ENCODE results near the gene MEGF10.
"Not testable (repeated sequence)": the region's sequence is repeated elsewhere in the genome, so short reads cannot be mapped to it uniquely, and the experiment has no call there.

MEGF10 gene

GRCh38 chr5:127307868-127308267 is 17.3 kb downstream of the MEGF10 start:
- Mint-ChIP-seq H3K27ac (no peak overlapping the region), H3K27me3 (ENCODE audit: low read depth) (peaks cover 13% of the 10 kb centered on the region), H3K4me3 (no peak overlapping the region), H3K4me1 (ENCODE audit: low read depth) (no peaks in the 10 kb centered on the region), H3K9me3 (peaks cover 5% of the 10 kb centered on the region), H3K36me3 (ENCODE audit: low read depth) (no peaks in the 10 kb centered on the region)
- DNase-seq (ENCODE audit: low spot score): no peak

DNA sequence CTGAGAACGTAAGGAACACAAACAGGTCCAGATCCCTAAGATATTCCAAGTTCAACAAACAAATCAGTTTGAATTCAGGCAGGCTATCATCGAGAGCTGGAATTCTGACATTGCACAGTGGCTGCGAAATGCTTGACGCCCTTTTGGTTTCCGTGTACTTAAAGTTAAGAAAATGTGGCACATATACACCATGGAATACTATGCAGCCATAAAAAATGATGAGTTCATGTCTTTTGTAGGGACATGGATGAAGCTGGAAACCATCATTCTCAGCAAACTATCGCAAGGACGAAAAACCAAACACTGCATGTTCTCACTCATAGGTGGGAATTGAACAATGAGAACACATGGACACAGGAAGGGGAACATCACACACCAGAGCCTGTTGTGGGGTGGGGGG is 17.7 kb downstream of the MEGF10 start:
- not testable (repeated sequence) for H3K27ac Mint-ChIP-seq; H3K9me3 Mint-ChIP-seq; H3K4me1 Mint-ChIP-seq (ENCODE audit: low read depth); H3K36me3 Mint-ChIP-seq (ENCODE audit: low read depth); H3K4me3 Mint-ChIP-seq; DNase-seq (ENCODE audit: low spot score)
- H3K27me3 Mint-ChIP-seq (ENCODE audit: low read depth): peaks cover 16% of the 10 kb centered on the region

- no peak overlapping the region for H3K27ac Mint-ChIP-seq
- peaks cover 18% of the 10 kb centered on the region for H3K27me3 Mint-ChIP-seq (ENCODE audit: low read depth)
- H3K9me3 Mint-ChIP-seq: peaks cover 5% of the 10 kb centered on the region
- H3K4me1 Mint-ChIP-seq (ENCODE audit: low read depth): no peaks in the 10 kb centered on the region
- no peak for DNase-seq (ENCODE audit: low spot score)
- H3K36me3 Mint-ChIP-seq (ENCODE audit: low read depth): no peaks in the 10 kb centered on the region
- no peak overlapping the region for H3K4me3 Mint-ChIP-seq
Measured at GRCh38 chr5:127308945-127309344, 18.3 kb downstream of the MEGF10 start.

- peaks cover 20% of the 10 kb centered on the region for H3K27me3 Mint-ChIP-seq (ENCODE audit: low read depth)
- peaks cover 5% of the 10 kb centered on the region for H3K9me3 Mint-ChIP-seq
- no peak overlapping the region for H3K4me3 Mint-ChIP-seq
- DNase-seq (ENCODE audit: low spot score): no peak
- H3K36me3 Mint-ChIP-seq (ENCODE audit: low read depth): no peaks in the 10 kb centered on the region
- H3K27ac Mint-ChIP-seq: no peak overlapping the region
- H3K4me1 Mint-ChIP-seq (ENCODE audit: low read depth): no peaks in the 10 kb centered on the region
Measured at GRCh38 chr5:127311349-127311748, 20.8 kb downstream of the MEGF10 start.

DNA sequence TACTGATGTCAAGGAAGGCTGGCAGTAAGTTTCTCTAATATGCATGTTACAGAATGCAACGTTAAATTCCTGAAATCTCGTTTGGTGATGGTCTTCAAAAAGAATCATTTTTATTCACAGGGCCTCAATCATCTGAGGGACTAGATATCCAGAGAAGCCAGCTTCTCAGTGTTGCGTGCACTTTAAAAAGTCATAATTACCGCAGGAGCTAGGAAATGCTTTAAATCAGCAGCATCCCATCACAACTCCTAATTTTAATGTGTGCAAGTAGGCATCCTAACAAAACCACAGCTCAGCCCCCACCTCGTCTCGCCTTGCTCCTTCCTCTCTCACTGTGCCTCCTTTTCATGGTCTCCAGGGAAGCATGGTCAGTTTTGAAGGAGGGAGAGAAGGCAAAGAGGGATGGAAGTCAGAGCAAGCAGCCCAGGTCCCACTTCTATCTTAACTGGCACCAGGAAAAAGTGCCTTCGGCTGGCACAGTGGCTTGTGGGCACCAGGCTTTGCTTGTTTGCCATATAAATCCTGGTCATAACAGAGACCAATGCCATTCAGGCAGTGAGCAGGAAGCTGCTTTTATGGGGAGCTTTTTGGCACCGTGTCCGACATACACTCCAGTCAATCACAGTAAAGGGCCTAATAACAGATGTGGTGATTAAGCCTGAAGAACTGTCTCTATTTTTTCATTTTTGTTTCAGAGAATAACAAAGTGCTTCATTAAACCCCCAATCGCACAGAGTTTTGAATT is 21.4 kb downstream of the MEGF10 start:
- Mint-ChIP-seq H3K27ac (no peak overlapping the region), H3K27me3 (ENCODE audit: low read depth) (peaks cover 25% of the 10 kb centered on the region), H3K9me3 (peaks cover 5% of the 10 kb centered on the region), H3K4me3 (no peak overlapping the region), H3K36me3 (ENCODE audit: low read depth) (no peaks in the 10 kb centered on the region), H3K4me1 (ENCODE audit: low read depth) (no peaks in the 10 kb centered on the region)
- no peak for DNase-seq (ENCODE audit: low spot score)

DNA sequence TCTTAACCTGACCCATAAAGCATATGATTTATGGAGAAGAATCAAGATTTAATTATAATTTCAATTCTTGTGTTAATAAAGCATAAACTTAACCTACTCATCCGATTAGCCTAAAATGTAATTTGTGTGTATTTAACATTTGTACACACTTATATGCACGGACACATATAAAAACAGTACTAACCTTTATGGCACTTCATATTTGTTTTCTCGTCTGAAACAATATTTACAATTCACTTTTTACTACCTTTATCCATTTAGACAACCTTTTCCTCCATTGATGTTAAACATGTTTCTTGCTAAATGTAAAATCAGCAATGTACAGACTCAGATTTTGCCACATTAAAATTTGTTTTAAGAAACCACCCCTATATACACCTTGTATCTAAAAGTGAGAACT is 22.8 kb downstream of the MEGF10 start:
- no peak overlapping the region for H3K4me3 Mint-ChIP-seq
- no peaks in the 10 kb centered on the region for H3K36me3 Mint-ChIP-seq (ENCODE audit: low read depth)
- H3K27me3 Mint-ChIP-seq (ENCODE audit: low read depth): peaks cover 25% of the 10 kb centered on the region
- no peaks in the 10 kb centered on the region for H3K4me1 Mint-ChIP-seq (ENCODE audit: low read depth)
- no peaks in the 10 kb centered on the region for H3K9me3 Mint-ChIP-seq
- H3K27ac Mint-ChIP-seq: no peak overlapping the region
- DNase-seq (ENCODE audit: low spot score): no peak

GRCh38 chr5:127313847-127314473 is 23.4 kb downstream of the MEGF10 start:
- DNase-seq (ENCODE audit: low spot score): peak; percentile 34
- Mint-ChIP-seq H3K9me3 (no peaks in the 10 kb centered on the region), H3K36me3 (ENCODE audit: low read depth) (no peaks in the 10 kb centered on the region), H3K27ac (no peak overlapping the region), H3K4me3 (no peak overlapping the region), H3K27me3 (ENCODE audit: low read depth) (peaks cover 28% of the 10 kb centered on the region), H3K4me1 (ENCODE audit: low read depth) (no peaks in the 10 kb centered on the region)

DNA sequence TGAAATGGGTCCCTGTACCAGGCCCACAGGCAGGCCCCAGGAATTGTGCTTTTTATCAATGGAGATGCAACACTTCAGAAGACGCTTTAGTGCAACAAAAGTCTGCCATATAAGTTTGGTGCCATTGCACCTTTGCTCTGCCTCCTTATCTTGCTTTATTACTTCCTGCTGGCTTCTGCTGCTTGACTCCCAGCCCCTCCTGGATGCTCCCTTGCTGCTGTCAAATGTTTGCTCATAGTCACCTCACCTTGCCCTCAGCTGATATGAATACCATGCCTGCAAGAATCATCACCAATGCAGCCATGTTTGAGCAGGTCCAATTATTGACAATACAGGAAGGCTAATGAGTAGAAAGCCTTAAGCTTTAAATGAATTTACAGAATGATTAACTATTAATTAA is 25.4 kb downstream of the MEGF10 start:
- DNase-seq (ENCODE audit: low spot score): no peak

DNA sequence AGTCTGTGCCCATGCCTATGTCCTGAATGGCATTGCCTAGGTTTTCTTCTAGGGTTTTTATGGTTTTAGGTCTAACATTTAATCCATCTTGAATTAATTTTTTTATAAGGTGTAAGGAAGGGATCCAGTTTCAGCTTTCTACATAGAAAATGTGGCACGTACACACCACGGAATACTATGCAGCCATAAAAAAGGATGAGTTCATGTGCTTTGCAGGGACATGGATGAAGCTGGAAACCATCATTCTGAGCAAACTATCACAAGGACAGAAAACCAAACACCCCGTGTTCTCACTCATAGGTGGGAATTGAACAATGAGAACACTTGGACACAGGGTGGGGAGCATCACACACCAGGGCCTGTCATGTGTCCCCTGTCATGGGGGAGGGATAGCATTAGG is 26.8 kb downstream of the MEGF10 start:
- peaks cover 20% of the 10 kb centered on the region for H3K27me3 Mint-ChIP-seq (ENCODE audit: low read depth)
- H3K36me3 Mint-ChIP-seq (ENCODE audit: low read depth); H3K27ac Mint-ChIP-seq; H3K4me3 Mint-ChIP-seq; H3K9me3 Mint-ChIP-seq; H3K4me1 Mint-ChIP-seq (ENCODE audit: low read depth); DNase-seq (ENCODE audit: low spot score): not testable (repeated sequence)

More for the DNA sequence above, 25.4 kb downstream of the MEGF10 start:
- Mint-ChIP-seq H3K9me3 (no peaks in the 10 kb centered on the region), H3K27ac (no peak overlapping the region), H3K4me1 (ENCODE audit: low read depth) (peaks cover 7% of the 10 kb centered on the region), H3K36me3 (ENCODE audit: low read depth) (no peaks in the 10 kb centered on the region), H3K4me3 (no peak overlapping the region), H3K27me3 (ENCODE audit: low read depth) (peaks cover 16% of the 10 kb centered on the region)

DNA sequence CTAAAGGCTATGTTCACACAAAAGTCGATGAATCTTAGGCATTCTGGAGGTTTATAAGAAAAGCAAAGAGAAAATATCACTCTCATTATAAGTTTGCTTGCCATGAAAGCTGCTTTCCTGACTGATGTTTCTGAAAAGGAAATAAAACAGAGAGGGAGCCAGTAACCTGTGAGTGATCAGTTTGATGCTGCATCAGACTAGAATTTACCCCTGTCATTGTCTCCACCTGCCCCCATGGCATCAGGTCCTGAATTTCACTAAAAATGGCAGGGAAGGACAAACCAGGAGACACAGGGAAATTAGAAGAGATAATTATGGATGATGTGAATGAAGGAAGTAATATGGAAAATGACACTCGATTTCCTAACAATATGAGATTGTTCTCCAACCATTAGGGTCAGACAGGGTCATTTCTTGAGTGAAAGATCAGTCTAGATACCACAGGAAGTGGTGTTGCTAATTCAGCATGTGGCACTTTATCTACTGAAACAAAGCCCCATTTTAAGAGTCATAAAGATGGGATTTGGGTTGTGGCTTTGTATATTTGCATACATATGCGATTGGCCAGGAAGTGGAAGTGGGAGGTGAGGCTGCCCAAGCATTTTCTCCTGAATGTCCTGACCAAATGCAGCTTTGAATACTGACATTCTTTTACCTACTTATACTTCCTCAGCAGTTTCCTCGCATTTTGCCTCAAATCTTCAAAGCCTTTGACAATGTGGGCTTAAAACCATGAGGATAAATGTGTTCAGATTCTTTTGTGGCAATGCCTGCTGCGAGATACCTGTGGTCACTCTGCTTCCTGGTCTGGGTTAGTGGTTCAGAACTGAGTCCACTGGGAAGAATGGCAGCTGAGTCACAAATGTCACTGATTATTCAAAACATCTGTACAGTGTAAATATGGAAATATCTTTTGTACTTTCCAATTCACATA is 29.7 kb downstream of the MEGF10 start:
- no peaks in the 10 kb centered on the region for H3K9me3 Mint-ChIP-seq
- H3K4me3 Mint-ChIP-seq: no peak overlapping the region
- H3K4me1 Mint-ChIP-seq (ENCODE audit: low read depth): peaks cover 7% of the 10 kb centered on the region
- DNase-seq (ENCODE audit: low spot score): peak; percentile 17
- no peaks in the 10 kb centered on the region for H3K36me3 Mint-ChIP-seq (ENCODE audit: low read depth)
- H3K27ac Mint-ChIP-seq: no peak overlapping the region
- H3K27me3 Mint-ChIP-seq (ENCODE audit: low read depth): peaks cover 14% of the 10 kb centered on the region

DNA sequence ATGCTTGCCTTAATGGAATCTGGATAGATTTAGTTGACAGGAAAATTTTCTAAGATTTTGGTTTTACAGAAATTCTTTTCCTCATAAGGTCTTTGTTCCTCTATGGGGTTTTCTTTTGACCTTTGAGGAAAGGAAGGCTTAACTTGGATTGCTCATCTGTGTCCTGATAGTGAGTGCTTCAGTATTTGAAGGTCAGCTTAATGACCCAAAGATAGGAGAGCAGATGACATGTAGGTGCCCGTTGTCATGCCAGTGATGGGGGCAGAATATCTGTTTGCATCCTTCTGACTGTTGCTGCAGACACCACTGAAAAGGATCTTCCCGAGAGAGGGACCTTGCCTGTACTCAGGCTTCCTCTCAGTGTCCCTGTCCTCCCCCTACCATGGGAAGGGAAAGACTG is 30.9 kb downstream of the MEGF10 start:
- no peak overlapping the region for H3K4me3 Mint-ChIP-seq
- no peak overlapping the region for H3K27ac Mint-ChIP-seq
- no peaks in the 10 kb centered on the region for H3K9me3 Mint-ChIP-seq
- H3K4me1 Mint-ChIP-seq (ENCODE audit: low read depth): peaks cover 7% of the 10 kb centered on the region
- peaks cover 12% of the 10 kb centered on the region for H3K27me3 Mint-ChIP-seq (ENCODE audit: low read depth)
- no peaks in the 10 kb centered on the region for H3K36me3 Mint-ChIP-seq (ENCODE audit: low read depth)
- no peak for DNase-seq (ENCODE audit: low spot score)

- H3K4me3 Mint-ChIP-seq: no peak overlapping the region
- H3K36me3 Mint-ChIP-seq (ENCODE audit: low read depth): no peaks in the 10 kb centered on the region
- H3K27me3 Mint-ChIP-seq (ENCODE audit: low read depth): peaks cover 7% of the 10 kb centered on the region
- DNase-seq (ENCODE audit: low spot score): no peak
- no peak overlapping the region for H3K27ac Mint-ChIP-seq
- H3K9me3 Mint-ChIP-seq: no peaks in the 10 kb centered on the region
- peaks cover 7% of the 10 kb centered on the region for H3K4me1 Mint-ChIP-seq (ENCODE audit: low read depth)
Measured at GRCh38 chr5:127322403-127322802, 31.8 kb downstream of the MEGF10 start.

DNA sequence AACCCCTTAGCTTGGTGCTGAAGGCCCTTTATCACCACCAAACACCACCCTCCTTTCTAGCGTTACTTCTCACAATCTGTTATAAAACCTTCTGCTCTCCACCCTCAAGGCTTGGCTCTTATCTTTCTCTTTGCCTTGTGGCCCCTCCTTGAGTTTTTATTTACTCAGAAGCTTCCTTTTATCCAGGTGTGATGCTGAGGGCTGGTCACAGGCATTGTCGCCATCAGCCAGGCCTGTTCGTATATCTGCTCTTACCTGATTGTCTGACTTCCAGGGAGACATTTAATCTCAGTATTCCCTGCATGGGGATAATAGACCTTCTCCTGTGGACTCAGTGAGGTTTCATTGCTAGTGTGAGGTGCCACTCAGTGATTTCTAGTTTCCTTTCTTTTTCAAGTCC is 34.2 kb downstream of the MEGF10 start:
- DNase-seq (ENCODE audit: low spot score): no peak
- Mint-ChIP-seq H3K9me3 (no peaks in the 10 kb centered on the region), H3K27me3 (ENCODE audit: low read depth) (peaks cover 4% of the 10 kb centered on the region), H3K4me3 (no peak overlapping the region), H3K4me1 (ENCODE audit: low read depth) (peaks cover 7% of the 10 kb centered on the region), H3K36me3 (ENCODE audit: low read depth) (no peaks in the 10 kb centered on the region), H3K27ac (no peak overlapping the region)

DNA sequence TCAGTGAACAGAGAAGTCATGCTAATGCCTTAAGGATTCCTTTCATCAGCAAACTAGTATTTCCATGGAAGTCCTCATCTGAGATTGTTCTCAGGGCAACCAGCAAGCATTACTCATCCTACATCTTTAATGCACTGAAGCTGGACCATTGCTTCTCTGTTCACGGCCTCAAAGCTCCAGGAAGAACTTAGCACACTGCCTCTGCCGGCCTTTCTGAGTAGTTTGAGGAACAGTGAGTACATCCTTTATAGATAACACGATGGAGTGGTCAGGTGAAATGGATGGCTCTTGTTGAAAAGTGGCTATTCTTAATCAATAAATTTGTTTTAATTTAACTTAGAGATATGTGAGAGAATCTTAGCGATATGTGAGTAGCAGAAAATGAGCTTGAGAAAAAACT is 35.8 kb downstream of the MEGF10 start:
- peaks cover 13% of the 10 kb centered on the region for H3K27me3 Mint-ChIP-seq (ENCODE audit: low read depth)
- no peak overlapping the region for H3K27ac Mint-ChIP-seq
- no peak for DNase-seq (ENCODE audit: low spot score)
- no peaks in the 10 kb centered on the region for H3K36me3 Mint-ChIP-seq (ENCODE audit: low read depth)
- H3K4me3 Mint-ChIP-seq: no peak overlapping the region
- no peaks in the 10 kb centered on the region for H3K4me1 Mint-ChIP-seq (ENCODE audit: low read depth)
- H3K9me3 Mint-ChIP-seq: no peaks in the 10 kb centered on the region
